PC-9 (cell line): ENCODE data around the gene GRID2. TPM values are rescaled to one million over a fixed set of nuclear protein-coding genes. Genes with fewer than 3 reads are reported as not detected.

Source experiments
- BruUV-seq: library from RNA; stranded (reverse); fragments of 400-500 nt; replicated peaks from 2 replicates; lab custom pipeline; 2021; lab: Mats Ljungman, UMichigan
- CTCF ChIA-PET: fragments of 300-600 bp; sonication (Branson Sonifier 250); formaldehyde crosslinking; loops from one replicate; lab custom pipeline; 2022; ENCODE audit warnings: antibody characterized with exemption; lab: Charles Lee
- POLR2A ChIA-PET: fragments of 300-600 bp; sonication (Branson Sonifier 250); formaldehyde crosslinking; loops from one replicate; lab custom pipeline; 2022; ENCODE audit warnings: antibody characterized with exemption; ENCODE audit not compliant: unreplicated experiment; lab: Charles Lee
- DNase-seq, 2 experiments: peaks; one replicate each; pipeline versions ENCODE4 v3.0.0 to v3.0.0-alpha.2; 2015 to 2022; ENCODE audit warnings: mixed read lengths in 1 of 2
- H2AFZ ChIP-seq: fragments of 200-600 bp; sonication (generic); 2 replicates; pipeline ENCODE4 v1.8.1; 2017; ENCODE audit warnings: antibody characterized with exemption
- H3F3A ChIP-seq: fragments of 200-600 bp; sonication (generic); 2 replicates; pipeline ENCODE4 v1.8.1; 2017; ENCODE audit warnings: antibody characterized with exemption, mild to moderate bottlenecking, low read depth; ENCODE audit not compliant: insufficient read depth
- H3K27ac ChIP-seq: fragments of 200-600 bp; sonication (generic); 2 replicates; pipeline ENCODE4 v1.6.1; 2016; ENCODE audit warnings: mixed run types
- H3K27me3 ChIP-seq: fragments of 200-600 bp; sonication (generic); 2 replicates; pipeline ENCODE4 v1.6.1; 2016; ENCODE audit warnings: low read depth, mixed run types; ENCODE audit not compliant: insufficient read depth
- H3K36me3 ChIP-seq: fragments of 200-600 bp; sonication (generic); 2 replicates; pipeline ENCODE4 v1.6.1; 2016; ENCODE audit warnings: low read depth, mixed run types
- H3K4me1 ChIP-seq: fragments of 200-600 bp; sonication (generic); replicated peaks from 2 replicates; pipeline ENCODE4 v1.6.1; 2016; ENCODE audit warnings: mixed run types; ENCODE audit not compliant: insufficient read depth
- H3K4me2 ChIP-seq: fragments of 200-600 bp; sonication (generic); 2 replicates; pipeline ENCODE4 v1.6.1; 2017; ENCODE audit warnings: mixed run types
- H3K4me3 ChIP-seq: fragments of 200-600 bp; sonication (generic); 2 replicates; pipeline ENCODE4 v1.6.1; 2016; ENCODE audit warnings: mixed run types
- H3K79me2 ChIP-seq: fragments of 200-600 bp; sonication (generic); 2 replicates; pipeline ENCODE4 v1.6.1; 2017; ENCODE audit warnings: low read depth, mixed run types
- H3K9me2 ChIP-seq: fragments of 200-600 bp; sonication (generic); 2 replicates; pipeline ENCODE4 v1.8.1; 2017; ENCODE audit warnings: mild to moderate bottlenecking; ENCODE audit not compliant: insufficient read depth
- H3K9me3 ChIP-seq: fragments of 200-600 bp; sonication (generic); 2 replicates; pipeline ENCODE4 v1.8.1; 2016; ENCODE audit warnings: low read depth; ENCODE audit not compliant: insufficient read depth
- H4K20me1 ChIP-seq: fragments of 200-600 bp; sonication (generic); 2 replicates; pipeline ENCODE4 v1.8.1; 2017; ENCODE audit not compliant: insufficient read depth
- EZH2 ChIP-seq: fragments of 200-600 bp; sonication (generic); IDR thresholded peaks from 2 replicates; pipeline ENCODE4 v1.8.0; 2017; ENCODE audit warnings: antibody characterized with exemption, low read depth
- intact Hi-C: fragments of 100-400 bp; cut with micrococcal nuclease; formaldehyde crosslinking; loops from one replicate; pipeline ENCODE4 v1.10.0; 2022; ENCODE audit not compliant: unreplicated experiment
- total RNA-seq: library from RNA; stranded (reverse); gene quantifications from 2 replicates; pipeline ENCODE4 v1.2.3, GENCODE V29; 2021
- TF ChIP-seq, protein P1 (sequence below): fragments of 200-600 bp; sonication (generic); conservative IDR thresholded peaks from 2 replicates; pipeline ENCODE4 v1.6.1; 2017; ENCODE audit warnings: mixed run types, antibody characterized with exemption, mild to moderate bottlenecking, moderate library complexity

GRID2 gene
- total RNA-seq, 1 experiment from 2014 or later = not detected

DNA sequence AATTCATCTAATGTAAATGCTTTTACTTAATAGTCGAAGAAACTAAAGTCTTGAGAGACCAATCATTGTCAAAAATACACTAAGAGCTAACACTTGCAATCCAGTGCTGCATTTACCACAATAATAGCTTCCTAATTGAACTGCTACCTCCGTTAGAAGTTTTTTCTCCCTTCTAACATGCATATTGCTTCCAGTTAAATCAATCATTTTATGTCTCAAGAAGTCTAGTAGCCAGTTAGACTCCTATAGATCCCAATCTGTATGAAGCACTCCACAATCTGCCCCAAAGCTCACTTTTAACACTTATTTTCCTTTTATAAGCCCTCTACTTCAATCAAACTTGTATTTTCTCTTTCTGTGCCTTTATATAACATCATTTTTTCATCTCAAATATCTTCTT is 41.4 kb upstream of the GRID2 start:
- Histone ChIP-seq H3K4me1 (no peaks in the 10 kb centered on the region), H4K20me1 (no peaks in the 10 kb centered on the region), H3K4me3 (no peak overlapping the region), H3K79me2 (no peaks in the 10 kb centered on the region), H2AFZ (no peak overlapping the region), H3K27me3 (no peaks in the 10 kb centered on the region), H3K9me2 (no peaks in the 10 kb centered on the region), H3K27ac (no peak overlapping the region), H3K4me2 (no peak overlapping the region), H3K36me3 (no peaks in the 10 kb centered on the region), H3K9me3 (no peaks in the 10 kb centered on the region), H3F3A (no peaks in the 10 kb centered on the region)
- DNase-seq = no peak
- intact Hi-C loops = no loop called here
- ChIA-PET POLR2A (no interaction called here), CTCF (no interaction called here)
- BruUV-seq = no TSS peak
- TF ChIP-seq, protein P1, sequence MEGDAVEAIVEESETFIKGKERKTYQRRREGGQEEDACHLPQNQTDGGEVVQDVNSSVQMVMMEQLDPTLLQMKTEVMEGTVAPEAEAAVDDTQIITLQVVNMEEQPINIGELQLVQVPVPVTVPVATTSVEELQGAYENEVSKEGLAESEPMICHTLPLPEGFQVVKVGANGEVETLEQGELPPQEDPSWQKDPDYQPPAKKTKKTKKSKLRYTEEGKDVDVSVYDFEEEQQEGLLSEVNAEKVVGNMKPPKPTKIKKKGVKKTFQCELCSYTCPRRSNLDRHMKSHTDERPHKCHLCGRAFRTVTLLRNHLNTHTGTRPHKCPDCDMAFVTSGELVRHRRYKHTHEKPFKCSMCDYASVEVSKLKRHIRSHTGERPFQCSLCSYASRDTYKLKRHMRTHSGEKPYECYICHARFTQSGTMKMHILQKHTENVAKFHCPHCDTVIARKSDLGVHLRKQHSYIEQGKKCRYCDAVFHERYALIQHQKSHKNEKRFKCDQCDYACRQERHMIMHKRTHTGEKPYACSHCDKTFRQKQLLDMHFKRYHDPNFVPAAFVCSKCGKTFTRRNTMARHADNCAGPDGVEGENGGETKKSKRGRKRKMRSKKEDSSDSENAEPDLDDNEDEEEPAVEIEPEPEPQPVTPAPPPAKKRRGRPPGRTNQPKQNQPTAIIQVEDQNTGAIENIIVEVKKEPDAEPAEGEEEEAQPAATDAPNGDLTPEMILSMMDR = no peak
- TF ChIP-seq EZH2 = no peak

DNA sequence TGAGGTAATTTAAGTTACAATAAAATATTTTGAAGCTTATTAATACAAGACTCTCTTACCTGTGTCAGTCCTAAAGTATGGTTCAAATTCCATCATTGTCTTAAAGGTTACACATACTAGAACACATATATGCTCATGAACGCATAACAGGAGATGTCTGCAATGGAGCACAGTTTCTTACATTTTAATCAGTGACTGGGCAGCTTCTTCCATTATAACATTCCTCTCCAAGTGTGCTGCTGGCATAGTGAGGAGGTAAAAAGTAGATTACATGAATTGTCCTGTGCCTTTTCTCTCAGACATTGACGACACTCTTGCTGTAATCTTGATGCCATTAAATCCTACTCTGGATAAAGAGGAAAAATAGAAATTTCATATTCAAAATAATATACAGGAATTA is 40.8 kb upstream of the GRID2 start:
- DNase-seq = no peak
- CTCF ChIA-PET = no interaction called here
- POLR2A ChIA-PET = no interaction called here
- Histone ChIP-seq H3K4me1 (no peaks in the 10 kb centered on the region), H3K9me2 (no peaks in the 10 kb centered on the region), H3K4me3 (no peak overlapping the region), H3F3A (no peaks in the 10 kb centered on the region), H2AFZ (no peak overlapping the region), H3K9me3 (no peaks in the 10 kb centered on the region), H3K79me2 (no peaks in the 10 kb centered on the region), H4K20me1 (no peaks in the 10 kb centered on the region), H3K36me3 (no peaks in the 10 kb centered on the region), H3K4me2 (no peak overlapping the region), H3K27ac (no peak overlapping the region), H3K27me3 (no peaks in the 10 kb centered on the region)
- TF ChIP-seq, protein P1 = no peak
- no peak for TF ChIP-seq EZH2
- intact Hi-C loops = no loop called here
- BruUV-seq = no TSS peak

DNA sequence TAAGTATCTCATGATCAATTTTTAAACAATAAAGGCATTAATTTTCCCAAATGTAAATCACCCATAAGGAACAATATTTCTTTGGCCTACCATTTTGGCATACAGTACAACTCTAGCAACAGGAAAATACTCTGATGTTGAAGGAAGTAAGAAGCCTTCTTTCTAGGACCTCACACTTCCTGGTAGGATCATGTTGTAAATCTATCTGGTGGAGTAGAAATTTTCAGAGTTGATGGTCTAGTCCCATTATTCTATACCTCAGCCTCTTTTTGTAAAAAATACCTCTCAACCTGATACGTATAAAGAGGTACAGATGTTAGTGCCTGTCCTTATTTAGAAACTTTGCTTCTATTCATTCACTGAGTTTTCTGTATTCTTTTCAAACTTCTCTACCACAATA is 40.2 kb upstream of the GRID2 start:
- no TSS peak for BruUV-seq
- intact Hi-C loops = no loop called here
- Histone ChIP-seq H4K20me1 (no peaks in the 10 kb centered on the region), H3K79me2 (no peaks in the 10 kb centered on the region), H3K4me3 (no peak overlapping the region), H3K4me2 (no peak overlapping the region), H3K27me3 (no peaks in the 10 kb centered on the region), H2AFZ (no peak overlapping the region), H3K27ac (no peak overlapping the region), H3K36me3 (no peaks in the 10 kb centered on the region), H3K9me2 (no peaks in the 10 kb centered on the region), H3K9me3 (no peaks in the 10 kb centered on the region), H3F3A (no peaks in the 10 kb centered on the region), H3K4me1 (no peaks in the 10 kb centered on the region)
- DNase-seq = no peak
- POLR2A ChIA-PET = no interaction called here
- CTCF ChIA-PET = no interaction called here
- TF ChIP-seq, protein P1 = no peak
- TF ChIP-seq EZH2 = no peak
